ENCODE results near the gene MYO15B.

MYO15B gene

DNA sequence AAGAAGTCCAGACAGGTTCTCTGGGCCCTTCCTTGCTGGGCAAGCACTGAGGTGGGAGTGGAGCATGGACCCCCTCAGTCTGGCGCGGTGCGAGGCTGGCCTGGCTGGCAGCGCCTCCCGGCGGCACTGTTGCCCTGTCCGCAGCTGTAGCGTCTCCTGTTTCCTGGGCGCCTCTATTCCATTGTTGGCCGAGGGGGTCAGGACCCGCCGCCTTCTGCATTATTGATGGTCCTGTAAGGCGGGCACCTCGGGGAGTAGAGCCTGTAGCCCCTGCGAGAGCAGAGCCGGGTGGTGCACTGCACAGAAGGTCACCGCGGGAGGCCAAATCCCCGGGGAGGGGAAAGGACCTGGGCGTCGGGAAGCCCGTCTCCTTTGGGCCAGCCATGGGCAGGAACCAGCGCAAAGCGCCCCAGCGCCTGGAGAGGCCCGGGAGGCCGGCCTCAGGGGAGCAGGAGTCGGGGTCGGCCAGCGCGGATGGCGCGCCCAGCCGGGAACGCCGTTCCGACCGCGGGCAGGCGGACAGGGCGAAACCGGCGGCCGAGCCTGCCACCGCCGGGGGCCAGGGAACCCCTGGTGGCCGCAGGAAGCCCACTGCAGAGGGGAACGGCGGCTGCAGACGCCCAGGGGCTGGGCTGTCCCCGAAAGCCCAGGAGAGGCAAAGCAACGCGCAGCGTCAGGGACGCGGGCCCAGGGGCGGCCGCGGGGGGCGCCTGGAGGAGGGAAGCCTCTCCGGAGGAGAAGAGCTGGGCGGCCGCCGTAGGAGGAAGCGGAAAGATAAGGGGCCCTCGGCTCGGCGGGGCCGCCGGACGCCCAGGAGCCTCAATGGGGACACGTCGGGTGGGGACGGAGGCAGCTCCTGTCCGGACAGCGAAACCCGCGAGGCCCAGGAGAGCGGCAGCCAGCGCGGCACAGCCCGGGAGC is at the start of gene MYO15B:
Gene MYO15B, plus strand, starts transcription at position 126 of the 921 bp plus-strand sequence. Its CDS starts 258 bp downstream, at position 384.
- no peak for DNase-seq

DNA sequence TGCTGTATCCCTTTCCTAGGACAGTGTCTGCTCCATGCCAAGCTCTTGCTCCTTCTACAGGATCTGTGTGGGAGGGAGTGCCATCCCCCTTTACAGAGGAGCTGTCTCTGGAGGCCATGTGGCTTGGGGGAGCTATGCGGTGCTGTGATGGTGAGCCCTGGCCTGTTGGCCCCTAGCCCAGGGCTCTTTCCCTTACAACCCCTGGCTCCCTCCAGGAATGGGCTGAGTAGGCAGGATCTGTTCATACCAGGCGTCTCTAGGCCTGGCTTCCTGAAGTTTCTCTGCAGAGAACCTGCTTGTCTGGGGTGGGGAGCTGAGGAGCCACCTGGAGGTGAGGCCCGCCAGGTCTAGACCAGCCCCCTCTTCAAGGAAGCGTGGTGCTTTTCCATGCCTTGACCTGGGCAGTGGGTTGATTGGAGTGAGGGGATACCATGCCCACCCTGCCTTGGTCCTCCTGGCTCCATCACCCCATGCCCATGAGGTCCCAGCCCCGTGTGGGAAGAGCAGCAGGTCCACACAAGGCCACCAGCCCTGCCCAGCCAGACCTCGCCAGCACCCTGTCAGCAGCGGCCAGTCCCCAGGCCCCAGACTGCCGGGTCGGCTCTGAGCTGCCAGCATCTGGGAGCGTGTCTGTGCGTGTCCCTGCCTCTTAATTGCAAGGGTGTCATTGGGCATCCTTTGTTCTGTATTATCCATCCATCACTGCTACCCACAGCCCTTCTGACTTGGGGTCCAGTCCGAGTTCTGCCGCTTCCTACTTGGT is 47.5 kb upstream of the MYO15B start:
- no peak for DNase-seq

DNA sequence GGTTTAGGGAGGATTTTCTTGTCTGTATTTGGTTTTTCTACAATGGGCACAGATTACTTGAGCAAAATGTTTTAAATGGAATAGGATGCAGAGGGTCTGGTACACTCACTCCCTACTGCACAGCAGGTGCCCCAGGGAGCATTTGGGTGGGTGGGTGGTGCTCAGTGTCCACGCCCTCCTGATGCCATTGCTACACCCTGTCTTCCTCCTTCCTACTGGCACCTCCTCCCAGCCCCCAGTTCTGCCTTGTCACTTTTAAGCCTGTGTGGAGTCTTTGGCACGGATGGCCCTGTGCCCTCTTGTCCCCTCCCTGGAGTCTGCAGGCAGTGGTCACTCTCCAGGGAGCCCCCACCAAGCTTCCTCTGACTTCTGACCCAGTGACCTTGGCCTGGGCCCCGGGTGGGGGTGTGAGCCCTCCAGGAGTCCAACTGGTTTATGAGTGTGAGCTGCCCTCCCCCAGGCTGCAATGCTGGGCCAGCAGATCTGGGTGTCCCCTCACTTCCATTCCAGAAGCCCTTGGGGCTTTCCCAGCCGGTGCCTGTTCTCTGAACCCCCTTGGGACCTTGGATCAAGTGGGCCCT is 46.6 kb upstream of the MYO15B start:
- DNase-seq: no peak

DNA sequence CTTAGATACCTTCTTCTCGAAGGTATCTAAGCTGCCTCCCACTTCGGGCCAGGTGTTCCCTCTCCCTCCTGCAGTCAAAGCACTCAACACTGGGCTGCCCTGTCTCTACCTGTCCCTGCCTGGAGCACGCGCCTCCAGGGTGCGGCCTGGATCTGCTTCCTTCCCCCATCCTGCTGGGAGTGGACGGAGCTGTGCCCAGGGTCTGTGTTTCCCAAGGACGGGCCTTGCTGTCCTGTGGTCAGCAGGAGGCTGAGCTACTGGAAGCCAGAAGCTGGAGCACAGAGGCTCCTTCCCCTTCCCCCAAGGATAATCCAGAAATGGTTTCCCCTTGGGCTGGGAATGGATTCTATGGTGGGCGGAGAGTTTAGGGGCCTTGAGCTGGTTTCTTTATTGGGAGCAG is 45.4 kb upstream of the MYO15B start:
- DNase-seq: no peak

DNA sequence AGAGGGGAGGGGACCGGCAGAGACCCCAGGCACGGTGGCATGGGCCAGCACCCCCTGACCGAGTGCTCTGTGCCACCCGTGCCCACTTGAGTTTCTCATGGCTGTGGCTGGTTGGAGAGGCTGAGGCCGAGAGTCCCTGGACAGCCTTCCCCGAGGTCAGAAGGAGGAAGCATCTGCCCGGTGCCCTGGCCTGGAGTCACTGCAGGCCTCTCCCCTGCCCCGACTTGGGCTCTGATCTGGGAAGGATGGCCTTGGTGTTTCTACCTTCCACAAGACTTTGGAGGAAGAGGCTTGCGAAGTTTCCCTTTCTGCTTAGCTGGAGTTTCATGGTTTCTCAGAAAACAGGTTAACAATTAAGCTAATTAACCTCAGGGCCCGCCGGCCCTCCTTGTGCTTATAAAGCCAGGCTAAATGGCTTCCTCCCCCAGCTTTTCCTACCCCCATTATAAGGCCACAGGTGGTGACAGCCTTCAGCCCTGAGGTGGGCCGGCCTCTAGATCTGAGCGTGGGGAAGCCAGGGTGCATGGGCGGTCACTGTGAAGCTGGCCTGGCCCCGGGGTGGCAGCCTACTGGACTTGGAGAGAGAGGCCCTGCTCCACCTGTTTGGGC is 44.8 kb upstream of the MYO15B start:
- DNase-seq: no peak

DNA sequence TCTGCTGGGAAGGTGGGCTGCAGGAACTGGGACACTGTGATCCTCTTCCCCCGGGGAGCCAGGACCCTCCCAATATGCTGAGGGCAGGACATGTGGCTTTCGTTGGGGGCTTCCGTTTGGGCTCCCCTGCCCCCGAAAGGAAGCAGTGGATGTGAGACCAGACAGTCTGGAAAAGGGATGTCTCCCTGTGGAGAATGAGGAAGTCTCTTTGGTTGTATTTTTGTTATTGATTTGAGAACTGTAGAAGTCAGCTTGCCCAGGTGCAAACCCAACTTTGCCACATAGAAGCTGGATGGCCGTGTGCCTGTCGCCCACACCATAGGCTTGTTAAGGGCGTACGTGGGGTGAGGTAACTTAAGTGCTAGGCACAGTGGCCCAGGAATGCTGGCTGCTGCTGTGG is 43.4 kb upstream of the MYO15B start:
- DNase-seq: no peak

DNA sequence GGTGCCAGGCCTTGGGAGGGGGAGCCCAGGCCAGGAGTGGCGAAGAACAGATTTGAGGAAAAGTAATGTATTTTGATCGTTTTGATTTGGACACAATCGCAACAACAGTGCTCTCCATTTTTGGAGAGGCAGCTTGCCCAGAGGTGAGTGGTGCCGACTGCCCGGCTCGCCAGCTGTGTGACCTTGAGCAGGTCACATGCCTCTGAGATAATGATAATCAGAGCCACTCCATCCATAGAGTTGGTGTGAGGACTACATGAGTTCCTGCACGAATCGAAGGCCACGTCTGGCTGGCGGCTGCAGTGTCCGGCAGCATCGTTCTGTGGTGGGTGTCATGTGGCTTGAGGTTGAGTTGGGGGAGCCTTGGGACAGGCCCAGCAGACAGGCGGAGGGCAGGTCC is 41.4 kb upstream of the MYO15B start:
- DNase-seq: no peak

DNA sequence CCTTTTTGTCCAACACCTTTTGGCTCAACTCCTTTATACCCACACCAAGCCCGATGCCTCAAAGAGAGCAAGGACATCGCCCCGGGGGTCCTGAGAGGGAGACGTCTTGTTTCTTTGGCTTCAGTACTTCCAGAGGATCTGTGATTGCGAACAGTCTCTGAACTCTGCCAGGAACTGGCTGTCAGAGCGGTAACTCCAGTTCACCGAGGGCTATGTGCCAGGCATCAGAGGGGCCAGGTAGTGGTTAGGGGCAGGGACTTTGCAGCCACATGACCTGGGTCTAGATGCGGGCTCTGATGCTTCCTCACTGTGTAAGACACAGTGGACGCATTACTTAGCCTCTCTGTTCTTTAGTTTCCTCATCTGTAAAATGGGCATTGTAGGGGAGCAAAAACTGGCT is 40.5 kb upstream of the MYO15B start:
- DNase-seq: no peak

DNA sequence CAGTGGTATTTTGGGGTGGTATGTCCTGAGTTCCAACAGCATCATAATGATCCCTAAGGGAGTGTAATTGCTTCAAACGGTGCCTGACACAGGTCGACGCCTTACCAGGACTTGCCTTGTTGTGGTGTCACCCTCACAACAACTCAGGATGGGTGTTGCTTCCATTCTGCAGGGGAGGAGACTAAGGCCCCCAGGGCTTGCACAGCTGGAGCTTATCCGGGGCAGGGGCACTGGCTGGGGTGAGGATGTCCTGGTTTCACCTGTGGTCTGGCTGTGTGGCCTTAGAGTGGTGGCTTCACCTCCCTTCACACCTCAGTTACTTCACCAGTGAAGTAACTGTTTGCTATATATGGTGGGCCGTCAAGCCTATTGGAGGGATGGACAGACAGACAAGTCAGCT is 38.8 kb upstream of the MYO15B start:
- DNase-seq: no peak

DNA sequence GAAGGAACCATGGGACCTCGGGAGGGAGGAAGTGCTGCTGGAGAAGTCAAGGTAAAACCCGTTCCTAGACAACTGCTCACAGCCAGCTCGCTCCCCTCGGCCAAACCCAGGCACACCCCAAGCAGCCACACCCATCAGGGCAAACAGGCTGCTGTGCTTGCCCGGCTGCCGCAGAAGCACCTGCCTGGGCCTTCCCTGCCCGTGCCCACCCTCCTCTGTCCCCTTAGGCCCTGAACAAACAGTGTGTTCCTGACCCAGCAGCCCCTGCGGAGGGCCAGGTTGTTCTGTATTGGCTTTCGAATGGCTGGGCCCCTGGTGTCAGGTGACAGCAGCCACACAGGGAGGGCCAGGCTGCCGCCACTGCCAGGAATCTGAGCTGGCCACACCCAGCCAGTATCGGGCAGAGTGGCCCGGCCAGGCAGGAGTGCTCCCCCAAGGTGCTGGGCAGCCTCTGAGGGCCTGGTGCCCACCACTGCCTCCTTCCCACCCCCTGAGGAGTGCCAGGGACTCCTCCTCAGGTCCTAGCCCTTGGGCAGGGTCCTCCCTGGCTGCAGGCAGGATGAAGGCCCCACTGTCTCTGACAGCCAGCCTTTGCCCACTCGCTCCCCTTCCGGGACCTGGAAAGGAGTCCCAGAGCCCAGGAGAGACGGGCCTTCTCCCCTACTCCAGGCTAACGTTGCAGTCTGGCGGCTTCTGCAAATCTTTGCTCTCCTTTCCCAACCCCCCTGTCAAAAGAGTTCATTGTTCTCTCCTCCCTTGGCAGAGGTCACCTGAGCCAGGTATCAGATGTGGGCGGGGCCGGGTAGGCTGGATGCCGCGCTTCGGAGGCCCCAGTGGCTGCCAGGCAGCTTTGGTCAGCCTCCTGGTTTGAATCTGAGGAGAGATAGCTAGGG is 38.1 kb upstream of the MYO15B start:
- DNase-seq: no peak

DNA sequence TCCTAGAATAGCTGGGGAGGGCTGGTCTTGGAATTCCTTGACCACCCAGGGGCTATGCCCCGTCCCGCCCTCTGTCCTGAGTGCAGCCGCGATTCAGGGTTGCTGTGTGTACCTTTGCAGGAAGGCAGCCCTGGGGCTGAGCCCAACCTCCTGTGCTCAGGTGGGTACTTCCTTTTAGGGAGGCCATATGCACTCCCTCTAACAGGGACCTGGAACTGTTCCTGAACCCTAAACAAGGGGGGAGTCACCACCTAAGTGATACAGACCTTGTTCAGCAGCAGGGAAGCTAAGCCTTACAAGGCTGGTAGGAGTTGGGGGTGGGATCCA is 37.5 kb upstream of the MYO15B start:
- no peak for DNase-seq

DNA sequence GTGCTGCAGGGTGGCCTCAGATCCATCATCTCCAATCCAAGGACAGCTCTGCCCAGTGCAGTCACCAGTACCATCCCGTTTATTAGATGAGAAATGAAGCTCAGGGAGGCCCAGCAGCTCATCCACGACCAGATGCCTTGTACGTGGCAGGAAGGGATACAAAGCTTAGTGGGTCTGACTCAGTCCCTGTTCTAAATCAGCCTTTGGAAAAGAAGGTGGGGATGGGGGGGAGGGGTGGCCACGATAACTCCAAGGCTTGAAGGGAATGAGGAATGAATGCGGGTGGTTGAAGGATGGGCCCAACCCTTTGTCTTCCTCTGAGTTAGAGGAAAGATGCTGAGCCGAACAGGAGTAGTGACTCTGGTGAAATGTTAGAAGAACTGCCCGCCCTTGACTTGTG is 36.3 kb upstream of the MYO15B start:
- no peak for DNase-seq

DNA sequence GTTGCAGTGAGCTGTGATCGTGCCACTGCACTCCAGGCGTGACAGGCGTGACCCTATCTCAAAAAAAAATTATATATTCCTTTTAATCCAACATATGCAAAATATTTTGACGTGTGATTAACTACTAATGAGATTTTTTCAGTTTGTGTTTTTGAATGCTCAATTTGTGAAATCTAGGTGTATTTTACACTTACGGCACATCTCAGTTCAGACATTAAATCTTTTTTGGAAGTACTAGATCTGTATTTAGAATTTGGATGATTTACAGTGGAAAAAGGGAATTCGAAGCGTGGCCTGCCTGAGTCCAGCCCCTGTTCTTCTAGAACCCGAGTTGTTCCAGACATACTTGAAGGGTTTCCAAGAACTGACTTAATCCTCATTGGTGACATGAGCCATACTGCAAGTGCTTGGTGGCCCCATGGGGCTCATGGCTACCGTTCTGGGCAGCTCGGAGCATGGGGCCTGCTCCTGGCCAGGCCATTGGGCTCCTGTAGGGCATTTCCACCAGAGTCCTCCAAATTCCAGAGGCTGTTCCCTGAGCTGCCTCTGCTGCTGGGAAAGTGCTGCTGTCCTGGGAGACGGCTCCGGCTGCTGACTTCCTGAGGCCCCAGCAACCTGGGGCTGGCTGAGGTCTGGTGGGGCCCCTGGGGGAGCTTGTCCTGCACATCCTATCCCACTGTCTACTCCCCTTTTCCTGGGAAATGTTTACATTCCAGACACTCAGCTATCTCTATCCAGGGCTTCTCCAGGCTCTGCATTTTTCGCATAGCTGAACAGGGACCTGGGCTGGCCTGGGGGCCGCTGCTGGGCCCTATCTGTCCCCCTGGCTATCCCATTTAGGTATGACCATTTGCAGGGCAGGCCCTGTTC is 34.9 kb upstream of the MYO15B start:
- DNase-seq: no peak

DNA sequence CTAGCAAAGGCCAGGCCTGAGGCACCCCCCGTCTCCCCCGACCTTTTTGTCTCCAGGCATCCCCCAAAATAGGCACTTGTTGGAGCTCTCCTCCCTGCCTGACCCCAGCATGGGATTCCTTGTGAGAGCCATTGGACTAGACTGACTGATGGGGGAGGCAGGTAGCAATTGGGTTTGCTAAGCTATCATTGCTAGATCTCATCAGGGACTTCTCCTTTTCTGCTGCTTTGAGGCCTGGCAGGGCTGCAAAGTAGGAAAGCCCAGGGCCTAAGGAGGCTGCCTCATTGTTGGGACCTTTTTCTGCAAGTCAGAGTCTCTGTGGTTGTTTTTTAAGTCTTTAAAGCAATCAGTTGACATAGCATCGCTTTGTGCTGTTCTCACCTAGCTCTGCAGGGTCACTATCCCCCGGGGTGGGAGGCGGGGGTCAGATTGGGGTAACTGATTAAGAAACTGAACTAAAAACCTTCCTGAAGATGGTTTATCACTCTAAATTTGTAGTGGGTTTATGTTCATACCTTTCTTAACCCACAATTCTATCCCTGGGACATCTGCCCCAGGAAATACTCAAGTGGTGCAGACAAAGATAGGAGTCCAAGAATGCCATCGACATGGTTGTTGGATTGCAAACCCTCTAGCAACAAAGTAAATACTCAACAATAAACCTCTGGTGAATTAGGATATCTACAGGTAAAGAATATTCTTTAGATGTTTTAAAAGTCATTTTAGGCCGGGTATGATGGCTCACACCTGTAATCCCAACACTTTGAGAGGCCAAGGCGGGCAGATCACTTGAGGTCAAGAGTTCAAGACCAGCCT is 34.1 kb upstream of the MYO15B start:
- DNase-seq: no peak

DNA sequence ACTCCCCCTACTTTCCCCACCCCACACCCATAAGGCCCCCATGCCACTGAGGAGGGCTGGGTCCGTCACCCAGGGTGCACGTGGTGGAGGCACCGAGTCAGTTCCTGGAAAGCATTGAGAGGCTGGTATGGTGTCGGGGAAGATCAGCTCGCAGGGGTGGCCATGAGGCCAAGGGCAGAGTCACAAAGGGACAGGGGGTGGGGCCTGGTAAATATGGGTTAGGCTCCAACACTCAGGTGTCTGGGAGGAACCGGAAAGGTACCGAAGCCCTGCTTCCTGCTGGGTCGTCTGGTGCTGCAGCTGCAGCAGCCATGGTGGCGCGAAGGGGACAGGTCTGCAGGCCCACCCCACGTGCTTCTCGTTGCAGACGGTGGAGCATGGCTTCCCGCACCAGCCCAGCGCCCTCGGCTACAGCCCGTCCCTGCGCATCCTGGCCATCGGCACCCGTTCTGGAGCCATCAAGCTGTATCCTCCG is 31.9 kb upstream of the MYO15B start:
- no peak for DNase-seq

DNA sequence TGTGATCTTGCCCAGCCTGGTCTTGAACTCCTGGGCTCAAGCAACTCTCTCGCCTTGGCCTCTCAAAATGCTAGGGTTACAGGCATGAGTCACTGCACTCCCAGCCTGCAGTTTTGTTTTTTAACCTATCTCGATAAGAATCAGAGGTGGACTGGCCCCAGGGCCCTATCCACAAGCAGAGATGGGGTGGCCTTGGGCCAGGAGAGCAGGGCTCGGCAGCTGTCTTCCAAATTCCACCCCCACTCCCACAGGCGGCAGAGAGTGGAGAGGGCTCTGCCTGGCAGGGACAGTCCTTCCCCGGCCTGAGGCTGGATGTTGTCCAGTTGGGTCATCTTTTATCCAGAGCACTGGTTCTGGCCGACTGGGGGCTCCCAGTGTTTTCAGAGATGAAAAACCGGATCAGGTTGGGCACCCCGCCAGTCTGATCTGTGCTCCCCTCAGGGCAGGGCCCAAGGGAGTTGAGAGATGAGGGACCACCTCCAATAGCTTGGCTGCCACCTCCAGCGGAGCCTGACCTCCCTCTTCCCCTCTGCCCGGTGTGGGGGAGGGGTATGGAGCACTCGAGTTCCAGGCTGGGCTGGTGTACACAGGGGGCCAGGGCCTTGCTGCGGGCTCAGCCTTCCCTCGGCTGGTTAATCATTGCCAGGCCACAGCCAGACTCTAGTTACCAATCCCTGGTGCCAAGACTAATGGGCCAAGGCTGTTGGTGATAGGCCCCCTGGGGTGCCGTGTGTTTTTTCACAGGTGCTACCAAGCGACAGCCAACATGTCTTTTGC is 30.3 kb upstream of the MYO15B start:
- no peak for DNase-seq

DNA sequence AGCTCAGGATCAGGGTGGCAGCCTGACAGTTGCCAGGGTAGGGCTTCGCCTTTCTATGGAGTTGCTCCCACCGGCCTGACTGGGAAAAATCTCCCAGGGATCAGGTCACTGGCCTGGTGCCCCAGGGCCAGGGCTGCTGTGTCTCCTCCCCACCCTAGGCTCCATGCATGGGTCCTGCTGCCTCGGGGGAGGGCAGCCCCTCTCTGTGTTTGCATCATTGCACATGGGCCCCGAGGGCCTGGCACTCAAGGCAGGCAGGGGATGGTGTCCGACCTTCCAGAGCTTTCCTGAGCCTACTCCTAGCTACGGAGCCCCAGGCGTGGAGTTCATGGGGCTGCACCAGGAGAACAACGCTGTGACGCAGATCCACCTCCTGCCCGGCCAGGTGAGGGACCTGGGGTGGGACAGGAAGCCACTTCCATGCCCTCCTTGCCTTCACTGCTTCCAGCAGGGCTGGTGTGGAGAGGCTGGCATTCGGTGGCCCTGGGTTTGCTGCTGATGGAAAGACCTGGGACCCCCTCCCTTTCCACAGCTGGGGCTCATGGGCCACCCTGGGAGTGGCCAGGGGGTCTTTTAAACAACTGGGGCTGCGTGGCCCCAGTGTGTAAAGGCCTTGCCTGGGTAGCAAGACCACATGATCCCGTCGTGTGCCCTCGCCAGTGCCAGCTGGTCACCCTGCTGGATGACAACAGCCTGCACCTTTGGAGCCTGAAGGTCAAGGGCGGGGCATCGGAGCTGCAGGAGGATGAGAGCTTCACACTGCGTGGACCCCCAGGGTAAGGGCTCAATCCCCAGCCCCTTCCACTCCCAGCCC is 29.5 kb upstream of the MYO15B start:
- no peak for DNase-seq

DNA sequence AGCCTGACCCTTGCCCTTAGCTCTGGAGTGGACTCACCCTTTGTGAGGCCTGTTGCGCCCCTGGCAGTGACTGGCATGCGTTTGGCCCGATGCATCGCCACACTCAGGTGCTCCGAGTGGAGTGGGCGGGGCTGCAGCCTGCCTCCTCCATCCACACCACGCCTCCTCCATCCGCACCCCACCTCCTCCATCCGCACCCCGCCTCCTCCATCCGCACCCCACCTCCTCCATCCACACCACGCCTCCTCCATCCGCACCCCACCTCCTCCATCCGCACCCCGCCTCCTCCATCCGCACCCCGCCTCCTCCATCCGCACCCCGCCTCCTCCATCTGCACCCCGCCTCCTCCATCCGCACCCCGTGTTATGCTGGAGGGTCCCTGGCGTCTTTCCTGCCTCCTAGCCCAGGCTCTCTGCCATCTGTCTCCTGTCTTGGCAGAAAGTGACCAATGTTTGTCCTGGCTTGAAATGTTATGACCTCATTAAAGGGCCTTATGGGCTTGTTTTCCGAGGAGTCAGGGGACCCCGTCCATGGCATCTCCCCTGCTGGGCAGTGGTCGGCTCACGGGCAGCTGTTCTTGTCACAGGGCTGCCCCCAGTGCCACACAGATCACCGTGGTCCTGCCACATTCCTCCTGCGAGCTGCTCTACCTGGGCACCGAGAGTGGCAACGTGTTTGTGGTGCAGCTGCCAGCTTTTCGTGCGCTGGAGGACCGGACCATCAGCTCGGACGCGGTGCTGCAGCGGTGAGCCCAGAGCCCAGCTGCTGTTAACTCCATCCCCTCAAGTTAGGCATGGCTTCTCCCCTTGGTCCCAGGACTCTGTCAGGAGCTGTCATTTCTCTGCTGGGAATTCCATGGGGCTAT is 28.7 kb upstream of the MYO15B start:
- DNase-seq: no peak
